ENCODE measurements around the gene AP3S2. TPM values are rescaled to one million over a fixed set of nuclear protein-coding genes. Genes with fewer than 3 reads are reported as not detected.

AP3S2 gene
- total RNA-seq, 4 donors from 2014 or later = 20.9 to 90.0 (median 72.6) TPM

GRCh38 chr15:89860891-89861290 lies 32.9 kb downstream of the AP3S2 start:
- 31 to 43% methylated on average over 2 of the region's 2 CpGs for WGBS, 2 donors (ENCODE audit: low coverage in 1 of 2)
- Histone ChIP-seq H3K27ac (peak overlapping the region; percentile 23 to 90 (median 84)), H3K4me1 (peaks cover 4 to 76% (median 49%) of the 10 kb centered on the region in 4 donors), H3K9me3 (no peaks in the 10 kb centered on the region), H3K4me3 (no peak overlapping the region), H3K27me3 (no peaks in the 10 kb centered on the region), H3K36me3 (peaks cover 0 to 3% (median 0%) of the 10 kb centered on the region in 4 donors)
- intact Hi-C loops (cut with DNase I; ENCODE audit: low total_unique reads) (no loop called here), in situ Hi-C loops (cut with MboI; ENCODE audit: low pct_ligation_motif_present in 1 of 4, low pct_unique_long_range_greater_than_20kb in 1 of 4, low sequenced_read_pairs in 3 of 4) (no loop called here)
- no peak for DNase-seq
- TF ChIP-seq CTCF (IDR thresholded peaks at IDR 0.05) = no peak
- TF ChIP-seq POLR2A (IDR thresholded peaks at IDR 0.05) = no peak
- no peak for TF ChIP-seq POLR2AphosphoS5 (IDR thresholded peaks at IDR 0.05)
- no peak for TF ChIP-seq EP300 (IDR thresholded peaks at IDR 0.05; ENCODE audit: low read depth)

DNA sequence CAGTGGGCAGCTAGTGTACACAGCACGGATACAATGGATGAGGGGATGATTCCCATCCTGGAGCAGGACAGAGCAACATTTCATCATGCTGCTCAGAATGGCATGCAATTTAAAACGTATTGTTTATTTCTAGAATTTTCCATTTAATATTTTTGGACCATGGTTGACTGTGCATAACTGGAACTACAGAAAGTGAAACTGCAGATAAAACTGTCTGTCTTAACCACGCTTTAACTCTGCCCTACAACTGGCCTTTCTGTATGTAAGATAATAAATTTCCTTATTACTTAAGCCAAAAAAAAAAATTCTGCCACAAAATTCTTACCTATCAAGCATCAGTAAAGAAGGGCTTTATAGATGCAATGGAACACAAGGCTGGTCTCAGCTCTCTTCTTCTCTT lies 33.4 kb downstream of the AP3S2 start:
- TF ChIP-seq POLR2AphosphoS5 (IDR thresholded peaks at IDR 0.05) = no peak
- no peak for TF ChIP-seq CTCF (IDR thresholded peaks at IDR 0.05)
- no peak for TF ChIP-seq POLR2A (IDR thresholded peaks at IDR 0.05)
- TF ChIP-seq EP300 (IDR thresholded peaks at IDR 0.05; ENCODE audit: low read depth) = no peak
- DNase-seq = no peak
- WGBS, 2 donors (ENCODE audit: low coverage in 1 of 2) = 32 to 35% methylated on average over 3 of the region's 3 CpGs
- Histone ChIP-seq H3K4me3 (no peak overlapping the region), H3K4me1 (peaks cover 4 to 74% (median 47%) of the 10 kb centered on the region in 4 donors), H3K27me3 (no peaks in the 10 kb centered on the region), H3K27ac (peak overlapping the region; percentile 23 to 90 (median 84)), H3K9me3 (no peaks in the 10 kb centered on the region), H3K36me3 (no peaks in the 10 kb centered on the region)
- in situ Hi-C loops (cut with MboI; ENCODE audit: low pct_ligation_motif_present in 1 of 4, low pct_unique_long_range_greater_than_20kb in 1 of 4, low sequenced_read_pairs in 3 of 4) (no loop called here), intact Hi-C loops (cut with DNase I; ENCODE audit: low total_unique reads) (no loop called here)

DNA sequence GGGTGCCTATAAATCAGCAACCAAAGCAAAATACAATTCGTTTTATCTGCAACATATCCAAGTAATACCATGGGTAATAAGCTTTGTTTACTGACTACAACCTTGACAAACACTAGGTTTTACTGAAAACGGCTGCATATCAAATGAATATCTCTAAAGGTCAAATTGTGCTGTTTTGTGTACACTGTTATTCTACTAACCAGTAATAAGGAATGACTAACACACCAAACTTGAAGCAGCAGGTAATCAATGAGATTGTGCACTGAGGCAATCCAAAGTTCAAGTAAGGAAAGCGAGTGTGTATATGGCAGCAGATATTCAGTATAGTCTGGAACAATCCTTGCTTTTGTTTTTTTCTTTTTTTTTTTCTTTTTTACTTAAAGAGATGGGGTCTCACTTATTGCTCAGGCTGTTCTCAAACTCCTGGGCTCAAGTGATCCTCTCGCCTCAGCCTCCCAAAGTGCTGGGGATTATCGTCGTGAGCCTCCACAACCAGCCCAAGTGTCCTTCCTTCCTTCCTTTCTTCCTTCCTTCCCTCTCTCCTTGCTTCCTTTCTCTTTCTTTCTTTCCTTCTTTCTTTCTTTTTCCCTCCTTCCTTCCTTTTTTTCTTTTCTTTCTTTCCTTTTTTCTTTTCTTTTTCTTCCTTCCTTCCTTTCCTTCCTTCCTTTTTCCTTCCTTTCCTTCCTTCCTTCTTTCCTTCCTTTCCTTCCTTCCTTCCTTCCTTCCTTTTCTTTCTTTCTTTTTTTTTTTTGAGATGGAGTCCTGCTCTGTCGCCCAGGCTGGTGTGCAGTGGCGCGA lies 34.9 kb downstream of the AP3S2 start:
- no peak for DNase-seq
- in situ Hi-C loops (cut with MboI; ENCODE audit: low pct_ligation_motif_present in 1 of 4, low pct_unique_long_range_greater_than_20kb in 1 of 4, low sequenced_read_pairs in 3 of 4) (no loop called here), intact Hi-C loops (cut with DNase I; ENCODE audit: low total_unique reads) (no loop called here)
- H3K27ac ChIP-seq = peak overlapping the region; percentile 77 to 90 (median 84)
- no peaks in the 10 kb centered on the region for H3K36me3 ChIP-seq
- peaks cover 0 to 58% (median 35%) of the 10 kb centered on the region in 4 donors for H3K4me1 ChIP-seq
- H3K4me3 ChIP-seq = no peak overlapping the region
- TF ChIP-seq POLR2AphosphoS5 (IDR thresholded peaks at IDR 0.05) (peak in 1 of 3 donors; percentile 57), POLR2A (IDR thresholded peaks at IDR 0.05) (no peak)
- H3K27me3 ChIP-seq = no peaks in the 10 kb centered on the region
- 72 to 75% methylated on average over 7 to 9 of the region's 9 CpGs for WGBS, 2 donors (ENCODE audit: low coverage in 1 of 2)
- H3K9me3 ChIP-seq = no peaks in the 10 kb centered on the region

- in situ Hi-C loops (cut with MboI; ENCODE audit: low pct_ligation_motif_present in 1 of 4, low pct_unique_long_range_greater_than_20kb in 1 of 4, low sequenced_read_pairs in 3 of 4) = no loop called here
- peak overlapping the region; percentile 77 to 90 (median 84) for H3K27ac ChIP-seq
- no peaks in the 10 kb centered on the region for H3K9me3 ChIP-seq
- no peaks in the 10 kb centered on the region for H3K36me3 ChIP-seq
- peak; percentile 72 for DNase-seq
- 59% methylated on average over 3 of the region's 3 CpGs; no CpG with 5 or more reads in 1 of the 2 donors for WGBS, 2 donors (ENCODE audit: low coverage in 1 of 2)
- H3K4me1 ChIP-seq = peaks cover 3 to 52% (median 31%) of the 10 kb centered on the region in 4 donors
- H3K4me3 ChIP-seq = no peak overlapping the region
- intact Hi-C loops (cut with DNase I; ENCODE audit: low total_unique reads) = no loop called here
- H3K27me3 ChIP-seq = no peaks in the 10 kb centered on the region
- peak; percentile 51 to 84 (median 53) for TF ChIP-seq POLR2AphosphoS5 (IDR thresholded peaks at IDR 0.05)
- no peak for TF ChIP-seq CTCF (IDR thresholded peaks at IDR 0.05)
- peak; percentile 33 for TF ChIP-seq POLR2A (IDR thresholded peaks at IDR 0.05)
- TF ChIP-seq EP300 (IDR thresholded peaks at IDR 0.05; ENCODE audit: low read depth) = no peak
Observed at GRCh38 chr15:89857673-89858072, 36.1 kb downstream of the AP3S2 start.

Data from transverse colon (tissue), 4 donors.